GM18508 (cell line): ENCODE measurements around the gene AGO3.

Source experiments
- ATAC-seq: cut with Tn5 transposase; IDR thresholded peaks from one replicate; pipeline ENCODE4 v1.9.1; 2021; ENCODE audit warnings: moderate number of reproducible peaks; ENCODE audit not compliant: insufficient read depth, unreplicated experiment

AGO3 gene

GRCh38 chr1:36076979-36077573, 146.2 kb downstream of the AGO3 start:
- no peak for ATAC-seq

DNA sequence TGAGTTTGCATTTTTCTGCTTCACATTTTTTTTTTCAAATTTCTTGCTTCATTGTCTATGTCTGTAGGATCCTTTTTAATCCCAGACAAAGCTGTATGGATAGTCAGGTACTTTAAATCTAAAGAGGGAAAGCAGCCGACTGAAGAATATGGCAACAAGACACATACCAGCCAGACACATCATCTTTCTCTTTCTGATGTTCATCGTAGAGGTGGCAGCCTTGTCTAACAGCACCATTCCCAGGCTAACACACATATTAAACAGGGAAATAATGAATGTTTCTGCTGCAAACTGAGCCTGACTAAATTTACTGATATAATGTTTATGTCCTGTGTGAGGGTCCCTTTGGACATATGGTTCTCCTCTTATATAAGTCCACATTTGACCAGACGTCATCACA, 149.3 kb downstream of the AGO3 start:
- no peak for ATAC-seq

DNA sequence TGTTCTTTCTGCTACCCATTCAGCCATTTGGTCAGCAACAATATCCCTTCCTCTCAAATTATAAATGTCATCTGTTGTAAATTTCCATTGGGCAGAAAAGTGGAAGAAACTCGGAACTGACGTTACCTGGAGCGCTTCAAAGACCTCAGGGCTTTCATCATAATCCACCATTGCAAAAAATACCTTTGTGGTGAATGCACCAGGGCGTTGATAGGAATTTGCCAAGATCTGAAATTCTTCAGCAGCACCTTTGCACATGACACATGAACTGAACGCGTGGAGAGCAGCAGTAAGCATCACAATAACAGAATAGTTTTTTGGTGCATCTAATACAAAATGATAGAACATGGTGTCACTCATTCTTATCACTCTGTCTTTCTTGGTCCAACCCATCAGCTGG, 149.9 kb downstream of the AGO3 start:
- no peak for ATAC-seq

DNA sequence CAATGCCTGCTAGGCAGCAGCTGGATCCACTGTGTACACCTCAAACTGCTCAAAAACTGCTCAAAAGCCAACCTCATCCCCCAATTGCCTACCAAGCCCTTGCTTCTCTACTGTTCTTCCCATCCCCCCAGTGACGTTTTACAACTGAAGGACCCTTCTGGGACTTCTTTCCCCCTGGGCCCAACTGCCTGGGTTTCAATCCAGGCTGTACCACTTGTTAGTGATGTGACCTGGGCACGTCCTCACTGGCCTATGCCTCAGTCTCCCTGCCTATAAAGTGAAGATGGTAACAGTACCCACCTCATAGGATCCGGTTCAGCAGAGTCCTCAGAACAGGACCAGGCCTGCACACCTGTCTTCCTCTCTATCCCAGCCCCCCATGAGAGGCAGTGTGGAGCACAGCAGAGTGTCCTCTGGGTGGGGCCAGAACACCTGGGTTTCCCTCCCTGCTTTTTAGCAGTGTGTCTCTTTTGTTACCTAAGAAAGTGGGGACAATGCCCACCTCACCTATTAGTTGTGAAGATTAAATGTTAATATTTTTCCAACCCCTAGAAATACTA, 151.1 kb downstream of the AGO3 start:
- no peak for ATAC-seq

DNA sequence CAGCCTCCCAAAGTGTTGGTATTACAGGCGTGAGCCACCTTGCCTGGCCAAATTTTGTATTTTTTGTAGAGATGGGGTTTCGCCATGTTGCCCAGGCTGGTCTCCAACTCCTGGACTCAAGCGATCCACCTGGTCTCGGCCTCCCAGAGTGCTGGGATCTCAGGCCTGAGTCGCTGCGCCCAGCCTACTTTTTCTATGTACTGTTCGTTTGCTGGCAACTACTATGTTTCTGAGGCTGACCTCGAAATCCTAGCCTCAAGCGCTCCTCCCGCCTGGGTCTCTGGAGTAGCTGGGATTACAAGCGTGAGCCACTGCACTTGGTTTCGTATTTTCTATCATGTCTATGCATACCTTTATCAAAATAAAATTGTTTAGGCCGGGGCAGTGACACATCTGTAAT, 152.3 kb downstream of the AGO3 start:
- no peak for ATAC-seq

- ATAC-seq: no peak
Measured at GRCh38 chr1:36083635-36084496, 153.0 kb downstream of the AGO3 start, which contains the start of gene TEKT2. Gene TEKT2 (plus strand): TSS chr1:36084094. CDS start chr1:36084922, 828 bp downstream.

DNA sequence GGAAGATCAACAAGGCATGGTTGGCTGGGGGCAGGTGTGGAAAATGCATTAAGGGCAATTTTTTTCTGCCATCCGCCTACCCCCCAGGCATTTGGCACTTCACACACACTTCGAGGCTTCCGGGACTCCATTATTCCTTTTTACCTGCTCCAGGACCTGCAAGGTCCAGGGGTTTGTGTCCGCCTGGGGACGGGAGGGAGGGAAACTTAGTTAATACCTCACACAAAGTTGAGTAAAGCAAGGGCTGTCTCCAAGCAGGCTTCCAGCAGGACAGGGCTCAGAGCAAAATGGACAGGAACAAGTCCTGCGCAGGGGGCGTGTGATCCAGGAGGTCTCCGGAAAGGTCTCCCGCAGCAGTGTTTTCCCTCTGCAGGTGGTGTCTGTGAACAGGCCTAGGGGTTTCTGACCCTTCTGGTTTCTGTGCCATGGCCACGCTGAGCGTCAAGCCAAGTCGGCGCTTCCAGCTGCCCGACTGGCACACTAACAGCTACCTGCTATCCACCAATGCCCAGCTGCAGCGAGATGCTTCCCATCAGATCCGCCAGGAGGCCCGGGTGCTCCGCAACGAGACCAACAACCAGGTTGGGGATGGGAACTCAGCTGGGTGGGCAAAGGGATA, 153.7 kb downstream of the AGO3 start:
- ATAC-seq: no peak

- no peak for ATAC-seq
Measured at GRCh38 chr1:36085126-36085525, 154.2 kb downstream of the AGO3 start.

DNA sequence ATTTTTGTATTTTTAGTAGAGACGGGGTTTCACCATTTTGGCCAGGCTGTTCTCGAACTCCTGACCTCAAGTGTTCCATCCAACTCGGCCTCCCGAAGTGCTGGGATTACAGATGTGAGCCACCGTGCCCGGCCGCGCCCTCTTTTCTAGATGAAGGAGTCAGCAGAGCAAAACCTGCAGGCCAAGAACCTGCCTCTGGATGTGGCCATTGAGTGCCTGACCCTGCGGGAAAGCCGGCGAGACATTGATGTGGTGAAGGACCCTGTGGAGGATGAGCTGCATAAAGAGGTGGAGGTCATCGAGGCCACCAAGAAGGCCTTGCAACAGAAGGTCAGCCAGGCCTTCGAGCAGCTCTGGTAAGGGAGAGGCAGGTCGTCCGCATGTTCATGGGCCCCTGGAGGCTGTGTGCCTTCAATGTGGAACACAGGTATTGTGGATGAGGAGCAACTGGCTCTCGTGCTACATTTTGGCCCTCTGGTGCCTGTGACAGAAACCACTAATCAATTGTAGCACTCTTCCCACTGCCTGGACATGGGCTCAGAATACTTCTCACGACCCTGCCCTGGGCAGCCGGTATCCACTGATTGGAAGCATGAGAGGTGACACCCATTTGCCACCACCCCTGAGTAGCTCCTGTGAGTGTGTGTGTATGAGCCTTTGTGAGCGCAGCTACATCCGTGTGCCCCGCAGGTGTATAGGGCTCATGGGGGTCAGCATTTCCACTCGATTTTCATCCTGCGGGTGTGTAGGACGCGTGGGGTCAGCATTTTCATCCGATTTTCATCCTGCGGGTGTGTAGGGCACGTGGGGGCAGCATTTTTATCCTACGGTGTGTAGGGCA, 155.0 kb downstream of the AGO3 start:
- no peak for ATAC-seq

- no peak for ATAC-seq
Measured at GRCh38 chr1:36086529-36087232, 155.8 kb downstream of the AGO3 start.

GRCh38 chr1:36087233-36088123, 156.6 kb downstream of the AGO3 start:
- ATAC-seq: no peak

GRCh38 chr1:36088265-36088576, 157.3 kb downstream of the AGO3 start:
- no peak for ATAC-seq

DNA sequence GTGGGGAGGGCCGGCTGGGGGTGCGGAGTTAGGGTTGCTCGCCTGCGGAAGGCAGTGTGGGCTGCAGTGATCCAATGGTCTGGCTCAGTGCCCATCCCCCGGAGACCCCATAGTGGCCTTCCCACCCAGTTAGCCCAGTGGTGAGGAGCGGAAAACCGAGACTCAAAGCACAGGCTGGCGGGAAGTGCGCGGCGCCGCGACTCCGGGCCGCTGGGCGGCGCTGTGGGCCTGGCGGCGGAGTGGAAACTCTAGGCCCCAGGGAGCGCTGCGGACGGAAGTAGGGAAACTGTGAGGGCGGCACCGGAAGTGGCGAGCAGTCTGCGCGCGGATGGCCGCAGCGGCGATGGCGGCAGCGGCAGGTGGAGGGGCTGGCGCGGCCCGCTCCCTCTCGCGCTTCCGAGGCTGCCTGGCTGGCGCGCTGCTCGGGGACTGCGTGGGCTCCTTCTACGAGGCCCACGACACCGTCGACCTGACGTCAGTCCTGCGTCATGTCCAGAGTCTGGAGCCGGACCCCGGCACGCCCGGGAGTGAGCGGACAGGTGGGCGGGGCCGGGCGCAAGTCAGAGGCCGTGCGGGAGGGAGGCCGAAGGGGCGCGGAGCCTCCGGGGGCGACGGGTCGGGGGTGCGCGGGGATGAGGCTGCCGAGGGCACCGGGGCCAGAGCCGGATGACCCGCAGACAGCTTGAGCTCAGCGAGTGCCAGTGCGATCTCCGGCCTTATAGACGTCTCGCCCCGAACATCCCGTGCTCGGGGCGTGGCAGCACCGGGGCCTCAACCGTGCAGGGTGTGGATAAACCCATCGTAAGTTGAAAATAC, 157.9 kb downstream of the AGO3 start, which contains the start of gene ADPRS:
TSS of gene ADPRS (plus strand) at position 316 of the 816 bp plus-strand sequence. CDS start at position 329, 13 bp downstream.
- ATAC-seq: peak; percentile 38

DNA sequence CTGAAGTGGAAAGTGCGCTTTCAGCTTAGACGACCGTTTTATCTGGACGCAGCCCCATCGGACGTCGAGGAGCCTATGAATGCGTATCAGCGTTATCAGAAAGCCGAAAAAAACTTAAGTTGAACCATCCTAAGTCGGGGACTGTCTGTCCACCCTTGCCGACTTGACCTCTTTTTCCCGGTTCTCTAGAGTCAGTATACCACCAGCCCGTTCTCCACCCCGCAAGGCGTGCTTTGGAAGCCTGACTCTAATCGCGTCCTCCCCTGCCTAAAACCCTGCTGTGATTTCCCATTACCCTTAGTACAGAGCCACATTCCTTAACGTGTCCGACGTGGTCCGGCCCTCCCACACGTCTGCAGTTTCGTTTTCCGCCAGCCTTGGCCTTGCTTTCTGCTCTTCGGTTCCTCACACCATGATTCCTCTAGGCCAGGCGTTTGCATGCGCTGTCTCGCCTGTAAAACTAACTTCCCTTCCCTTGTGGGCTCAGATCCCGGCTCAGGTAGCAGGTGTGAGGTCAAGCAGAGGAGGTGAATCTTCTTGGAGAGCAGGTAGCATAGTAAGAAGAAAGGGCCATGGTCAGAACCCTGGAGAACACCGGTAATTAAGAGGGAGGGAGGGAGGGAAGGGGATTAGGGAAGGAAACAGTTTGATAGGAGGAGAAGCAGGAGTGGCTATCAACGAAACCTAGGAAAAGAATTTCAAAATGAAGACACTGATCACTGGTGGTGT, 158.7 kb downstream of the AGO3 start:
- ATAC-seq: no peak

DNA sequence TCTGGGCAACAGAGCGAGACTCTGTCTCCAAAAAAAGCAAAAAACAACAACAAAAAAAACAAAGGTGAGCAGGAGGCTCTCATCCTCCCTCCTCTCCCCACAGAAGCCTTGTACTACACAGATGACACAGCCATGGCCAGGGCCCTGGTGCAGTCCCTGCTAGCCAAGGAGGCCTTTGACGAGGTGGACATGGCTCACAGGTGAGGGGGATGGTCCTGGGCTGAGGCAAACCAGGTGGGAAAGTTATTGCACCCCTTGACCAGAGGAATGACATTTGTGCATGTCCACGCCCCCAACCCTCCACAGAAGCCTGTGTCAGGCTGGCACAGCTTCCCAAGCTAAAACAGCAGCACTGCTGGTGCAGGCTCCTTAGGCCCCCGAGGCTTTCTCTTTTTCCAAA, 160.2 kb downstream of the AGO3 start:
- ATAC-seq: no peak

- ATAC-seq: no peak
Measured at GRCh38 chr1:36091698-36092097, 160.8 kb downstream of the AGO3 start.

DNA sequence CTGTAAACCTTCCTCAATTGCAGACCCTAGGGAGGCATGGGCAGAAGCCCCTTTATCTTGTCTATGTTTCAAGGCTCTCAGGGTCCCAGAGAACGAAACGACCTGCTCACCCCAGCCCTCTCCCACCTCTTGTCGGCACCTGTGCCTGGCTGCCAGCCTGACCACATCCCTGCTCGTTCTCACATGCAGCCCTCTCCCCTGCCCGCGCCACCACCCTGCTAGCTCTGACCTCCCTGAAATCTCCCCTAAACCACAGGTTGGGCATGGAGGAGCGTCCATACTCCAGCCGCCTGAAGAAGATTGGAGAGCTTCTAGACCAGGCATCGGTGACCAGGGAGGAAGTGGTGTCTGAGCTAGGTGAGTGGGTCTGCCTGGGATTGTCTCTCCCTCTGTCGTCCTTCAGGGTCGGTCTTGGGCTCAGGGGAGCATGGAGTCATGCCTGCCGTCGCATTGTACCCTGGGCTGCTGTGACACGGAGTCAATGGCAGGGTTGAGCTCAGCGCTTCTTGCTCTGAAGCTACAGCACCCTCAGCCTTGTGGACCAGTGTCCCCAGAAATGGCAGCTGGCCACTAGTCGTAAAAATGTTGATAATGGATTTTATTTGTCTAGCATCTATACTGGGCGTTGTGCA, 161.4 kb downstream of the AGO3 start:
- ATAC-seq: no peak
